Thymus (tissue), 11 donors: ENCODE results near the gene DNAH10. TPM values are rescaled to one million over a fixed set of nuclear protein-coding genes. Genes with fewer than 3 reads are reported as not detected.

Experiments
- DNase-seq, 9 donors: peaks; one replicate each; pipeline ENCODE4 v3.0.0-alpha.2; 2013; ENCODE audit warnings: low spot score in 9 of 9, low read depth in 6 of 9, missing footprints in 1 of 9
- H3K27ac ChIP-seq, 2 donors: one replicate each; pipeline ENCODE4 v1.5.1; 2013; ENCODE audit warnings: control low read depth in 1 of 2, low read depth in 1 of 2, low read length in 1 of 2, mild to moderate bottlenecking in 1 of 2, moderate library complexity in 1 of 2
- H3K27me3 ChIP-seq, 2 donors: one replicate each; pipeline ENCODE4 v1.5.1; 2013; ENCODE audit warnings: low read length in 1 of 2; ENCODE audit not compliant: control insufficient read depth in 2 of 2, insufficient read depth in 1 of 2
- H3K36me3 ChIP-seq, 2 donors: one replicate each; pipeline ENCODE4 v1.5.1; 2013; ENCODE audit warnings: low read length in 1 of 2, mild to moderate bottlenecking in 1 of 2, moderate library complexity in 1 of 2; ENCODE audit not compliant: control insufficient read depth in 2 of 2, insufficient read depth in 2 of 2
- H3K4me1 ChIP-seq, 2 donors: one replicate each; pipeline ENCODE4 v1.5.1; 2013; ENCODE audit warnings: low read length in 2 of 2; ENCODE audit not compliant: control insufficient read depth in 2 of 2, insufficient read depth in 2 of 2
- H3K4me3 ChIP-seq, 2 donors: one replicate each; pipeline ENCODE4 v1.5.1; 2013; ENCODE audit warnings: low read length in 2 of 2, control low read depth in 1 of 2, mild to moderate bottlenecking in 1 of 2
- H3K9me3 ChIP-seq, 2 donors: one replicate each; pipeline ENCODE4 v1.5.1; 2013; ENCODE audit warnings: low read length in 1 of 2, mild to moderate bottlenecking in 1 of 2; ENCODE audit not compliant: control insufficient read depth in 2 of 2, insufficient read depth in 1 of 2
- WGBS: extraction: QIAGEN DNeasy Blood & Tissue Kit; methylation state at CpG from one replicate; pipeline ENCODE4 v1.1.7; 2013; 5-methylcytosine and 5-hydroxymethylcytosine counted together
- polyA plus RNA-seq: library from polyadenylated mRNA; stranded (reverse); fragments of 200-250 nt; gene quantifications from one replicate; pipeline ENCODE4 v1.2.3, GENCODE V29; 2013
- total RNA-seq: library from RNA; stranded (reverse); fragments of 120-200 nt; gene quantifications from one replicate; pipeline ENCODE4 v1.2.4, GENCODE V29; 2013
- donor health status: healthy.

DNAH10 gene
- total and polyA plus RNA-seq, 2 donors: 0.47 to 0.82 TPM

DNA sequence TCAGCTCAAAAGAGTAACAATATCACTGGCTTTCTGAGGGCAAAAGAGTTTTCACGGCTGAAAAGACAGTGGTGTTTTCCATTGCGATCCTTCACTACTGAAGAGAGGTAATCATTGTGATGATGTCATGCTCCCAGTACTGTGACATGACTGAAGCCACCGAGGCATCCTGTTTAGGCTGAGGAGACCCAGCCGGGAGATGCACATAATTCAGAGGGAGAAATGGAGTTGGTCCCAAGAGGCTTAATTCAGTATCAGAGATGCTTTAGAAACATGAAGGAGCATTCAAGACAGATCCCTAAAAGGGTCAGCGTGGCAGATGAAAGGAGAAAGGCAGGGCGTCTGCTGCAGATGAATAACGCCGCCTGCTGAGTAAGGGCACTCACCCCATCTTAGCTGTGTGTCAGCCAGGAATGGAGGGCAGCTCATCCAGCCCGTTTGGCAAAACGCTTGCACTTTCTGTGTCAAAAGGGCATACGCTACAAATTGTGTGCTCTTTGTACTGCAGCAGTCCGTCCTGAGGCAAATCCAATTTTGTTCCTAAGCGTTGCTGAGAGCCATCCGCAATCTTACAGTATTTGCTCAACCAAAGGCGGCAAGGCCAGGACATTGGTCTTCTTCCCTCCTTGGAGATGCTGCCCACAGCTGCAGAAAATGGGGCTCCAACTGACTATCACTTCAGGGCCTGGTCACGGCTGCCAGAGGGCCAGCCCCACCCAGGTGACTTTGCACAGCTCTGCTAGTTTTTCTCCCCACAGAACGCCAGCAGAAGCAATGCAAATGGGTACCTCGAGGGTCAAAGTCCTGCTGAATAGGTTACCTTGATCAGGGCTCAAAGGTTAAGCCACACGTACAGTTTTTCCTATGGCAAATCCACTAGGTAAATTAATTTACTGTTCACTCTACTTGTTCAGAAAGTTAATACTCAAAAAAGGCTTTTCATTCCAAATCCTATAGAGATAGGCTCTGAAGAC is 187.0 kb downstream of the DNAH10 start:
- WGBS: 97% methylated on average over 19 of the region's 19 CpGs
- no peak overlapping the region for H3K27ac ChIP-seq
- no peaks in the 10 kb centered on the region for H3K27me3 ChIP-seq
- H3K4me3 ChIP-seq: no peak overlapping the region
- peaks cover 10 to 12% of the 10 kb centered on the region in 2 donors for H3K36me3 ChIP-seq
- peaks cover 0 to 6% of the 10 kb centered on the region in 2 donors for H3K4me1 ChIP-seq
- no peaks in the 10 kb centered on the region for H3K9me3 ChIP-seq
- no peak for DNase-seq

DNA sequence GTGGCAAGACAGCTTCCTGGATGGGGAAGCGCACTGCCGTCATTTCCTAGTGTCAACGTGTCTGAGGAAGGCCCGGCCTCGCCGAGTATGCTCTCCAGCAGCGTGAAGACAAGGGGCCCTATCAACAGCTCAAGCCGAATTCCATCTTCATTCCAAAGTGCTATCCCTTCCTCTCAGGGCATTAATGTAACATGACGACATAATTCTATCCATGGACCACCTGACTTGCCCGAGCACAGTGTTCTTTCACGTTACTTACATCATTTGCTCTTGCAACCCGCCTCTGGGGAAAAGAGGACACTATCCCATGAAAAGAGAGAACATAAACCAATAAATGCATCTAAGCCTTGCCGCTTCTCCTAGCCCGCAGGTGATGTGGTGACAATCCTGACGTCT is 187.7 kb downstream of the DNAH10 start:
- no peak overlapping the region for H3K4me3 ChIP-seq
- no peak overlapping the region for H3K27ac ChIP-seq
- no peak for DNase-seq
- no peaks in the 10 kb centered on the region for H3K9me3 ChIP-seq
- H3K4me1 ChIP-seq: no peaks in the 10 kb centered on the region
- H3K27me3 ChIP-seq: no peaks in the 10 kb centered on the region
- H3K36me3 ChIP-seq: peaks cover 4 to 12% of the 10 kb centered on the region in 2 donors
- 98% methylated on average over 15 of the region's 15 CpGs for WGBS

DNA sequence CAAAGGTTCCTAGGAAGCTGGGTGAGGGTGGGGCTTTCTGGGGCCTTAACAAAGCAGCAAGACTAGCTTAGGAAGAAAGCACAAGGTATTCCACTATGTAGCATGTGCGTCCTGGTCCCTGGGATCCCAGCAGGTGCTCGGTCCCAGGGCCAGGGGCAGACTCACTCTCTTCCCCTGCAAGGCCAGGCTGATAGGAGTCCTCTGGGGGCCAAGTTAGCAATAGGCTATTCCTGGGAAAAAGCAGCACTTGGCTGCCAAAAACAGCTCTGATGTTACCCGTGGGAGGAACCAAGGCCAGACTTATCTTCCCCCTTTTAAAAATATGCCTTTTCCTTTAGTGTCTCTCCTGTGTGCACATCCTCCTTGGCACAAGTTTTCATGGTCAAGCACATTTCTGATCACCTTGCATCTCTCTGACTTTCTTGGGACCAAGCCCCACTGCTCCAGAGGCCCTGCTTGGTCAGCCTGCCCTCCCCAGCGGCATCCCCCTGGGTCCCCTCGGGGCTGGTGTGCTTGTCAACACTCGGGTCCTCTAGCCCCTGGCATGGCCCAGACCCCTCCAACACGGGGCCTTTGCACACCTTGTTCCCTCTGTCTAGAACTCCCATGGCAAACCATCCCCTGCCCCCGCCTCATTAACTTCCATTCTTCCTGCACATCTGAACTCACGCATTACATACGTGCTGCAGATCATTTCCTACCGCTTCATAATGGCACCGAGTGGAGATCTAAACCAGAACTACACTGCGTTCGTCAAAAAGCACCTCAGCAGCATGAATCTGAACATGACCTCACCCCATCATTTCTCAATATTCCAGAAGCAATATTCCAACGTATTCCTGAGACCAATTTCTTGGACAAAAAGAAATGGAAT is 188.6 kb downstream of the DNAH10 start:
- Histone ChIP-seq H3K36me3 (peaks cover 0 to 7% of the 10 kb centered on the region in 2 donors), H3K4me1 (no peaks in the 10 kb centered on the region), H3K4me3 (no peak overlapping the region), H3K27ac (no peak overlapping the region), H3K27me3 (no peaks in the 10 kb centered on the region), H3K9me3 (no peaks in the 10 kb centered on the region)
- DNase-seq: no peak
- 96% methylated on average over 15 of the region's 15 CpGs for WGBS

DNA sequence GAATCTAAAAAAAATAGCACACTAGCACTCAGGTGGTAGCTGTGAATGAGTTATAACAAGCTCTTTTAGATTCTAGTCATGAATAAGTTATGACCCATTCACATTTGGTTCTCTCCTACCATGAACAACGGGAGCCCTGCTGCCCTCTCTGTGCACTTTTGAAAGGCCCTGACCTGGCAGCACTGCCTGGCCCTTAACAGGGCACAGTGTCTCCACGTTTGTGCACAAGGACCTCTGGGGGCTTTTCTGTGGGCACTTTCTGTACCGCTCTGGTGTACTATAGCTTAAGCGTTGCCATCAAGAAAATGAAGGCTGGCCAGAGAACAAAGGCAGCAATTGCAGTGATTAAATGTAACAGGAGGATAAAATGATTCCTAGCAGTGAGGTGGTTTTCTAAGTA is 189.4 kb downstream of the DNAH10 start:
- 98% methylated on average over 4 of the region's 4 CpGs for WGBS
- Histone ChIP-seq H3K4me3 (no peak overlapping the region), H3K27ac (no peak overlapping the region), H3K27me3 (no peaks in the 10 kb centered on the region), H3K4me1 (no peaks in the 10 kb centered on the region), H3K9me3 (no peaks in the 10 kb centered on the region), H3K36me3 (peaks cover 0 to 7% of the 10 kb centered on the region in 2 donors)
- DNase-seq: no peak

DNA sequence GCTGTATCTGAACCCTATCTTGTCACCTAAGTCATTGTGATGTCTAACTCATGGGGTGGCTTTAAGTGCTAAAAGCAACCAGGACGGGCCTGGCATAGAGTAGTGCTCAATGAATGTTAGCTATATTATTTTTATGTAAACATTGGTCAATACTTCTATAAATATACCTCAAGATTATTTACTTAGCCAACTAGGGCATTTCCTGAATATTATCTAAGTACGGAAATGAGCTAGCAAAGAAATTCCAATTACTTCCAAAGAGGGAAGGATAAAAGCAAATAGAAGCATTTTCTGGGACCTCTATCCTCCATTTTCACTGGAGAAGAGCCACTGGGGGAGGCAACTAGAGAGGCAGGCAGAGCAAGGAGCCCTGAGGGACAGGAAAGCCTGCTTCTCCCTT is 189.9 kb downstream of the DNAH10 start:
- Histone ChIP-seq H3K36me3 (peaks cover 0 to 7% of the 10 kb centered on the region in 2 donors), H3K27ac (no peak overlapping the region), H3K9me3 (no peaks in the 10 kb centered on the region), H3K27me3 (no peaks in the 10 kb centered on the region), H3K4me3 (no peak overlapping the region), H3K4me1 (no peaks in the 10 kb centered on the region)
- over 99% methylated on average over 2 of the region's 2 CpGs for WGBS
- DNase-seq: no peak

DNA sequence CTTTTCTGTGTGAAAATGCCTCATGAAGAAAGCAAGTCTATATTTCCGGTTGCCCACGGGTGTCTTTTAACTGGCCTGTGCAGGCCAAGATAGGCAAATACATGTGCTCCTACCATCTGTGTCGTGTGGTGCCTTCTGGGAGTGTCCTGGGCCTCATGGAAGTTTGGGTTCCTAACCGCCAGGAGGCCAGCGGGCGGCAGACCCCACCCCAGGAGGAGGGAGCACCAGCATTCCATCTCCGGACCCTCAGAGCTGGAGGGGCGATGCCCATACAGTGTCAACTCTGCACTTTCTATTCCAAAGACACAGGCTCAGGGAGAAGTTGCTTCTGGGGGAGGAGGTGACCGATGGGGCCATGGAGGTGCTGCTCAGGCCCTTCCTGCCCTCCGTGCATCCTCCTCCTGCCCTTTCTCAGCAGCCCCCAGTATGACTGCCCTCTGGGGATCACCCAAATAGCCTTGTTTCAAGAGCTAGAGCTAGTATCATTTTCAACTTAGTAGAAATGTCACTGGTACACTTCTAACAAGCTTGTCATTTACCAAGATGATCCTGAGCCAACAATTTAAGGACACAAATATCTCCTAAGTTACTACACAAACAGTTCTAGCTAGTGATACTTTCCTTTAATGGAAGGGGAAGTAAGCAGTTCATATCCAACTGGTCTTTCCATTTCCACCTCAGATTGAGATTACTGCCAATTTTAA is 192.7 kb downstream of the DNAH10 start:
- Histone ChIP-seq H3K4me1 (no peaks in the 10 kb centered on the region), H3K27me3 (no peaks in the 10 kb centered on the region), H3K36me3 (peaks cover 0 to 3% of the 10 kb centered on the region in 2 donors), H3K9me3 (no peaks in the 10 kb centered on the region), H3K27ac (no peak overlapping the region), H3K4me3 (no peak overlapping the region)
- WGBS: 97% methylated on average over 10 of the region's 10 CpGs
- DNase-seq: no peak

DNA sequence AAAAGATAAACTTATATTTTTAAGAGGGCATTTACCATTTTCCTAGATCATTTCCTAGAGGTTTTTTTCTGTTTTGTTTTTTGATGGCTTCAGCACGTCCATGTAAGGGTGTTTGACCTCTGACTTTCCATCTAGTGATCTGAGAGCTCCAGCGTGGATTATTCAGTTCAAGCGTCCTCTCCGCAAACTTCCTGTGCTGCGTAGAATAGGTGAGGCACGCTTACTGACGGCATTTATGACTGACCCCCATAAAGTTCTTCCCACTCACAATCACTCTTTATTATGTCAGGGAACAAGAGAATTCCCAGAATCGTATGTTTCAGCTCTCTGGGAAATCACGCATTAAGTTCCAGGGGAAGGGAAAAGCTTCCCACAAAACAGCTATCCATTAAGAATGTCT is 194.1 kb downstream of the DNAH10 start:
- WGBS: 98% methylated on average over 9 of the region's 9 CpGs
- H3K4me1 ChIP-seq: no peaks in the 10 kb centered on the region
- H3K27me3 ChIP-seq: no peaks in the 10 kb centered on the region
- DNase-seq: no peak
- peaks cover 0 to 3% of the 10 kb centered on the region in 2 donors for H3K36me3 ChIP-seq
- H3K4me3 ChIP-seq: no peak overlapping the region
- no peak overlapping the region for H3K27ac ChIP-seq
- H3K9me3 ChIP-seq: no peaks in the 10 kb centered on the region

DNA sequence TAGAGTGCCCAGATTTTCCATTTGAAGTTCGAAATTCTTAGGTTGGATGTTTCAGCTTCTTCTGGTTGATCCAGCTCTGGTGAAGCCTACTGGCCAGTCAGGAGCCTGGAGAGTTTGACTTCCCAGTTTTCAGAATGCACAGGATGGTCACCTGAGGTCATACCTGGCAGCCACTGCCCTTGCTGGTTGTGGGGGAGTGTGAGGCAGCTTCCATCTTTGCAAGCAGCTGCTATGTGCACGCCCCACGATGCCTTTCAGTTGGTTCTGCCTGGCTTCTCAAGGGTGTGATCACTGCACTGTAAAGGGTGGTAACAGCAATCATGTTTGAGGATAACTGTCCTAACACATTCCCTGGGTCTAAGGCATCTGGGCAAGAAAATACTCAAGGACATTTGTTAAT is 195.1 kb downstream of the DNAH10 start:
- no peaks in the 10 kb centered on the region for H3K9me3 ChIP-seq
- no peak for DNase-seq
- H3K4me1 ChIP-seq: no peaks in the 10 kb centered on the region
- H3K27ac ChIP-seq: no peak overlapping the region
- no peak overlapping the region for H3K4me3 ChIP-seq
- WGBS: 94% methylated on average over 3 of the region's 3 CpGs
- no peaks in the 10 kb centered on the region for H3K27me3 ChIP-seq
- peaks cover 0 to 3% of the 10 kb centered on the region in 2 donors for H3K36me3 ChIP-seq
